NCI-H2196 (cell line): Measurements from ENCODE around the gene TENT4A.
"Not testable (repeated sequence)": the region's sequence is repeated elsewhere in the genome, so short reads cannot be mapped to it uniquely, and the experiment has no call there.

ENCODE experiments used
- DNase-seq: peaks from one replicate; lab custom pipeline; 2025; ENCODE audit not compliant: unreplicated experiment; lab: John Stamatoyannopoulos, UW

The TENT4A gene

DNA sequence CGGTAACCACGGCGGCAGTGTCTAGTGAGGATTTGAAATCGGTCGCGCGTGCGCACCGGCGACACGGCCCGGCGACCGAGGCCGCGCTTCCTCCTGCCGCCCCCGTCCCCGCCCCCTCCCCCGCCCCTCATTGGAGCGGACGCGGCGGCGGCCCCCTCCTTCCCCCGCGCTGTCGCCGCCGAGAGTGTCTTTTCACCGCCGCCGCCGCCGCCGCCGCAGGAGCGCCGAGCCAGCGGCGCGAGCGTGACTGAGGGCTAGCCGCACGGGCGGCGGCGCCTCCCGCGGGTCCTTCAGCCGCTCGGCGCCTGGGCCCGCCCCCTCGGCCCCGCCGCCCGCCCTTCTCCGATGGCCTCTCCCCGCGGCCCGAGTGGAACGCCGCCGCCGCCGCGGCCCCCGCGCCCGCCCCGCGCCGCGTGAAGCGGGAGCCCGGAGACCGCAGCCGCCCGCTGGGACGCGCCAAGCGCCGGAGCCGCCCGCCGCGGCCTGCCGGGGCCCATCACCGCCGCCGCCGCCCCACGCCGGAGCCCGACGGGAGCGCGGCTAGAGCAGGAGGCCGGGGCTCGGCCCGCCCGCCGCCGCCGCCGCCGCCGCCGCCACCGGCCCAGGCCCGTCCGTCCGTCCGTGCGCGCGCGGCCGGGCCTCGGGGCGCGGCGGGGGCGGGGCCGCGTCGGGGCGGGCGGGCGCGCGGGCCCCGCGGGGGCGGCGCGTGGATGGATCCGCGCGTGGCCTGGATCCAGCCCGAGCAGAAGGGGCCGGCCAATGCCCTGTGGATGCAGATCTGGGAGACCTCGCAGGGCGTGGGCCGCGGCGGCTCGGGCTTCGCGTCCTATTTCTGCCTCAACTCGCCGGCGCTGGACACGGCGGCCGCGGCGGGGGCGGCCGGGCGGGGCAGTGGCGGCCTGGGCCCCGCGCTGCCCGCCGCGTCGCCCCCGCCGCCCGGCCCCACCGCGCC is at the start of gene TENT4A:
TENT4A (plus strand) TSS at position 159 of the 952 bp plus-strand sequence; CDS start at position 711, 552 bp downstream.
- no peak for DNase-seq

DNA sequence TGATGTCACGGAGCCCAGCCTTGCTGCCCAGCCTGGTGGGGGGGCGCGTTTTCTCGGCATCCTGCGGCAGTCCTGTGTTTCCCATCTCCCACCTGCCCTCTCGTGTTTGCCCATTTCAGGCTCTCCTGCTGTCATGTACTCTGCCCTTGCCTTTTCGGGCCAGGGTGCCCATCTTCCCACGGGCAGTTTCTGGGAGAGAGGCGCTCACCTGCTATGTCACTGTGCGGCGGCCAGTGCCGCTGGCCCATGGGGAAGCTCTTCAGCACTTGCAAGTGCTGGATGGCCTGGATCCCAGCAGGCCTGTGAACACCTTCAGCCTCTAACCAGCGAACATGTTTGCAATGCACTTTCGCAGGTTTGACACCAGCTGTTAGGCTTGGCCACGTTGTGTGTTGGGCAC is 46.5 kb upstream of the TENT4A start:
- no peak for DNase-seq

DNA sequence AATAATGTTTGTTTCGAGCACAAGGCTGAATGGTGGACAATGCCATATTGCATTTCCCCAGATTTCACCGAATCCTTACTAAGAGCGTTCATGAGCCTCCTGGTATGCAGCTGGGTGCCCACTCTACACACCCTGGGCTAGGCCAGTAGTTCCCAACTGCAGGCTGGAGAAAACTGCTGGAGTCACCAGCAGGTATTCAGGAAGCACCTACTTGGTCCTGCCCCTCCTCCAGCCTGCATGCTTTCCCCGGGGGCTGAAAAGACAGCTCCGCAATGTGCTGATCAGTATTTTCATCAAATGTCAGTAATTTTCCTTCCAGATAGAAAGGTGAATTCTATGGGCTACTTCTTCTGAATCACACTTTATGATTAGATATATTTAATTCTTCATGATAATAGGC is 45.6 kb upstream of the TENT4A start:
- no peak for DNase-seq

DNA sequence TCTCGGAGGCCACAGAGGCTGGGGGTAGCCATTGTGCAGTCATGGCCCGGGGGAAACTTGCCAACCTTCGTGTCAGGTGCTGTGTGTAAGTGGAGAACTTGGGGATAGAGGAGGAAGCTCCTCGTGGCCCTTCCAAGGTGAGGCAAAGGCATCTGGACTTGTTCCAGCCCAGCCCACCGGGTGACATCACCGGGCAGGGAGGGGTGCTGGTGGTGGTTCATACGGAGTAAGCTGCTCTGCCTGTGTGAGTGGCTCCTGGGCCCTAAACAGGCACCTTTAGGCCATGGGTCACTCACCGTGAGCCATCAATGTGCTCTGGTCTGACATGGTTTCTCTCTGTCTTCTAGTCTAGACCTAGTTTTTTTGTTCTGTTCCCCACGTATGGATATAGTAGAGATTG is 44.5 kb upstream of the TENT4A start:
- not testable (repeated sequence) for DNase-seq

DNA sequence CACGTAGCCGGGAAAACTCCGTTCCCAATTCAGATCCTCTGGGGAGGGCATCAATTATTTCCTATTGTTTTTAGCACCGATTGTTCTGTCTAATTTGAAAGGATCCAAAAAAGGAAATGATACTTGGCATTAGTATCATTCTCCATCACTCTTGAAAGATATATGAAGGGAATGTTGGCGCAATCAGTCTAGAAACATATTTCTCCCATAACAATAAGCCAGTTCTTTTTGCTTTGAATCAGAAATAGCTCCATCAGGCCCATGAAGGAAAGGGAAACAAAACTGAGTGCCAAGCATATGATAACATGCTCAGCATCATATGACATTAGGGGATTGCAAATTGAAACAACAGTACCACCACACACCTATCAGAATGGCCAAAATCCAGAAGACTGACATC is 40.2 kb upstream of the TENT4A start:
- no peak for DNase-seq

DNA sequence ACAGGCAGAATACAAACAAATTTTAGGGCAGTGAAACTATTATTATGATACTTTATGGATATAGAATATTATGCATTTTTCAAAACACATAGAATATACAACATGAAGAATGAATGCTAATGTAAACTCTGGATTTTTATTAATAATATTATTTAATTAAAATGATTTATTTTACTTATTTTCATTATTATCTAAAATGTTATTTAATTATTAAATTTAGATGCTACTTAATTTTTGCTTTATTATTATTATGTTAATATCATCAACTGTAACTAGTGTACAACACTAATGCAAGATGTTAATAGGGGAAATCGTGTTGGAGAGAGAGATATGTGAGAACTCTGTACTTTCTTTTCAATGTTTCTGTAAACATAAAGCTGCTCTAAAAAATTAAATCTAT is 39.3 kb upstream of the TENT4A start:
- no peak for DNase-seq

DNA sequence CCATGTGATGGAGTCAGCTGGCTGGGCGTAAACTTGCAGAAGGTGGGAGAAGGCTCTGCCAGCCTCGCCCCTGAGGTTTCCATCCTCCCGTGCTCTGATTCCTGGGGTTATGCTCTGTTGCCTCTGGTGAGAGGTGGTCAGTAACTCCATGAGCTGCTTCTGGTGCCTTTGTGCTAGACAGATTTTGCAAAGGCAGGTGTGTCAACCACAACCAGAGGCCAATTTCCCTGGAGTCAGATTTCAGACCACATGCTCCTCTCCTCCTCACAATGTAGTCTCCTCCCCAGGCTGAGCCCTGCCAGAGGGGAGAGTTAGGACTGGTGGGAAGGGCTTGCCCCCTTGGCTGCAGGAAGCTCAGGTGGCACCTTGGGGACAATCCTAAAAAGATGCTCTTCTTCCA is 38.8 kb upstream of the TENT4A start:
- DNase-seq: peak; percentile 39

DNA sequence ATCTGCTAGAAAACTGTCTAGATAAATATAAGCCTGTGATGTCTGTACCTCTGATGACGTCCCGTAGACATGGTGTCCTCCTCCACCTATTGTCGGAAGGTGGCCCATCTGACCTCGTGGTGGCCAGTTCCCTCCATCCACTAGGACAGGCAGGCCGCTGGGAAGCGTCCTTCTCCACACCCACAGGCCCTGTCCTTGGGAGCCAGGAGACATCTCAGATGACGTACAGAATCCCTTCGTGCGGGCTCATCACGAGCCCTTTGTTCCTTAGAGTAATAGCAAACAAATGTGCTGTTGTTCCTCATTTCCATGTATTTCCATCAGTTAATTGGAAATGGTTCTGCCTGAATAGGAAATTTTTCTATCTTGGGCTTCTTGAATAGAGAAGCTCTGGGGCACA is 38.3 kb upstream of the TENT4A start:
- DNase-seq: no peak

DNA sequence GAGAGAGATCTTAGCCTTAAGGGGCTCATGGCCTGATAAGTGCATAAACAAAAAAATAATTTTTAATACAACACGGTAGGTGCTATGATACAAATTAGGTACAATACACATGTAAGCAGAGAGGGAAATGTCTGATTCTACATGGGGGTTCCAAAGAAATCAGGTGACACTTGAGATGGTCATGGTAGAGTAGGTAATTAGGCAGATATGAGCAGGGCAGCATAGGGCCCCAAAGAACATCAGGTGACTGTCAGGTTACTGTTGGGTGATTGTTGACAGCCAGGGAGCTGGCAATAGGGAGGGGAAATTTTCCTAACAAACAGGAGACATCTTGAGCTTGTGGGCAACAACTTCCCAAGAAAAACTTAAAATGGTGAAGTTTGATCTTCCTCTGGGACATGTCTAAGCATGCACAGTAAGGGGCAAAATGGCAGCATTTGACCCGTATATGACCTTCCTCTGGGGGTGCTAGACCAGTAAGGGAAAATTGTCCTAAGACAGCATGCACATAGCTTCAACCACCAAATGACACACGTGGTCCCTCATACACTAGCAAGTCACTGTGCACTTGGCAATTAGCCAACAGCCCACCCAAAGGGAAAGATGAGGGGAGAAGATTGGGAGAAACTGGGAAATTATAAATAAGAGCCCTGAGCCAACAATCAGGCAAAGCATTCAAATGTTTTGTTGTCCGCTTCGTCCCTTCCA is 37.3 kb upstream of the TENT4A start:
- no peak for DNase-seq

DNA sequence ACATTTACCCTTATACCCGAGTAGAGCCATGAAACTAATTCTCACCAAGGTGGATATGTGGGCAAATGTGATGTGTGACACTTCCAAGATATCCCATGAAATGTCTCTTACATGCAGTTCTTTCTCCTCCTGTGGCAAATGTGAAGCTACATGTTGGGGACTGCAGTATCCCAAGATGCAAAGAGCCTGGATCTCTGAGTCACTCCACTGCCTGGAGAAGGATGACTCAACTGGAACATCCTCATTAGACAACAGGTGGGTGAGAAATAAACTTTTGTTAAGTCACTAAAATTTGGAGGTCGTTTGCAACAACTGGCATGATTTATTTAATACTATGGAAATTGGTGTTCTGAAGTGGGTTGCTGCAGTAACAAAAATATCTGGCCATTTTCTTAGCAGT is 36.5 kb upstream of the TENT4A start:
- DNase-seq: no peak

DNA sequence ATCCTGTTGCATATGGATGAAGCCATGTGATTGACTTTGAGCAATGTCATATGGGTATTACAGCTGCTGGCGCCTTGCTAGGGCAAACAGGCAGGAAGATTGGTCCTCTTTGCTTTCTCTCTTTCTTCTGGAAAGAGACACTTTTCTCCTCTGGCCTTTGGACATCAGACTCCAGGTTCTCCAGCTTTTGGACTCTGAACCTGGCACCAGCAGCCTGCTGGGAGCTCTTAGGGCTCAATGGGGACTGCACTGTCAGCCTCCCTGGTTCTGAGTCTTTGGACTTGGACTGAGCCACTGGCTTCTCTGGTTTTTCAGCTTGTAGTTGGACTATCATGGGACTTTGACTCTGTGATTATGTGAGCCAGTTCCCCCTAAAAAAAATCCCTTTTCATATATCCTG is 34.8 kb upstream of the TENT4A start:
- DNase-seq: no peak

DNA sequence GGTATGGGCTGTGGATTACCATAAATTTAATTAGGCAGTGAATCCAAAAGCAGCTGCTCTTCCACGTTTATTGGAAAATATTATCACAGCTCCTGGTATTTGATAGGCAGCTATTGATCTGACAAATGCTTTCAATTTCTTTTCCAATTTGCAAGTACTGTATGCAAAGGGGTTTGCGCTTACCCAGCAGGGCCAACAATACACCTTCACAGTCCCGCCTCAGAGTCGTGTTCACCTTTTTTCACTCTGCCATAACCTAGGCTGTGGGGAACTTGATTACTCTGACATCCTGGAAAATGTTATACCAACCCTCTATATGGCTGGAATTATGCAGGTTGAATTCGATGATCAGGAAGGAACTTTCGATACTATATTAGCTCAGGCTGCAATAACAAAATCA is 32.3 kb upstream of the TENT4A start:
- DNase-seq: no peak

DNA sequence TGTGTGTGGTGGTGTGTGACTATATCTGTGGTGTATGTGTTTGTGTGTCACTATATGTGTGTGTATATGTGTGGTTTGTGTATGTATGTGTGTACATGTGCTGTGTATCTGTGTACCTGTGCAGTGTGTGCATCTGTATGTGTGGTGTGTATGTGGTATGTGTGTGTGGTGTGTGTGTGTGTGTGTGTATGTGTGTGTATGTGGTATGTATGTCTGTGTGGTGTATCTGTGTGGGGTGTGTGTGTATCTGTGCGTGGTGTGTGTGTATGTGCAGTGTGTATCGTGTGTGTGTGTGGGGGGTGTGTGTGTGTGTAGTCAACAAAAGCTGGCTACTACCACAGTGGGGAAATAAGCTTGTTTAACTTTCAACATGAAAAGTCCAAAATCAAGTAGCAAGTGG is 31.6 kb upstream of the TENT4A start:
- DNase-seq: no peak

DNA sequence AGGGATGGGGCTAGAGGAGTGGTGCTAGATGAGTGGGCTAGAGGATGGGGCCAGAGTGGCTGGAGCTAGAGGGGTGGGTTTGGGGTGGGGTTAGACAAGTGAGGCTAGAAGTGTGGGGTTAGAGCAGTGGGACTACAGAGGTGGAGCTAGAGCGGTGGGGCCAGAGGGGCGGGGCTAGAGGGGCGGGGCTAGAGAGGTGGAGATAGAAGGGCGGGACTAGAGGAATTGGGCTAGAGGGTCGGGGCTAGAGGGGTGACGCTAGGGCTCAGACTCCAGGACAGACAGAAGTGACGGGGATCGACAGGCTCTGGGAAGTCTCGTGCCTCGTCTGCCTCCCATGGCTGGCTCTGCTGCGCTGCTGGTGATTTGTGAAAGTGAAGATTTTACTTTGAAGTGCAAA is 31.0 kb upstream of the TENT4A start:
- DNase-seq: no peak

DNA sequence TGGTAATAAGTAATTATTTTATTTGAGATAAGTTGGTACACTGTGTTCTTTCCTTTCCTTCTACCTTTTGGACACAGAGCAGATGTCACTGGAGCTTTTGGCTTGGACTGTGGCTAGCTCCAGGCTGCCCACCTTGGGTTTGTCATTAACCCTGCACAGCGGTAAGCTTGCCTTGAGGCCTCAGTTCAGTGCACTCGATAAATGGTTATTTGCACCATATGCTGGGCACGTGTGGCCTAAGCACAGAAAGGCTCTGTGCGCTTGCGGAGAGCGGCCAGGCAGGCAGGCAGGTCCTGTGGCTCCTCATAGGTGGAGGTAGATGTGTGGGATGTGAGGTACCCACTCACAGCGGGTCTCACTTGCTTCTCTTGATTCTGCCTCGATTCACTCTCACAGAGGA is 30.0 kb upstream of the TENT4A start:
- DNase-seq: no peak

DNA sequence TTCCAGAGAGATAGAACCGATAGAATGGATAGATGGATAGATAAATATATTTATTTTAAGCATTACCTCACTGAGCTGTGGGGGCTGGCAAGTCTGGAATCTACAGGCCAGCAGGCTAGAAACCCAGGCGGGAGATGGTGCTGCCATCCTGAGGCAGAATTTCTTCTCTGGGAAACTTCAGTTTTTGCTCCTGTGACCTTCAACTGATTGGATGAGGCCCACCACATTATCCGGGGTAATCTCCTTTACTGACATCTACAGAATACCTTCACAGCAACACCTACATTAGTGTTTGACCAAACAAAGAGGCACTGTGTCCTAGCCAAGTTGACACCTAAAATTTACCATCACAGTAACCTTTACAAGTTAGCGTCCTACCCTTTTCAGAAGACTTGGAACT is 29.2 kb upstream of the TENT4A start:
- DNase-seq: no peak

DNA sequence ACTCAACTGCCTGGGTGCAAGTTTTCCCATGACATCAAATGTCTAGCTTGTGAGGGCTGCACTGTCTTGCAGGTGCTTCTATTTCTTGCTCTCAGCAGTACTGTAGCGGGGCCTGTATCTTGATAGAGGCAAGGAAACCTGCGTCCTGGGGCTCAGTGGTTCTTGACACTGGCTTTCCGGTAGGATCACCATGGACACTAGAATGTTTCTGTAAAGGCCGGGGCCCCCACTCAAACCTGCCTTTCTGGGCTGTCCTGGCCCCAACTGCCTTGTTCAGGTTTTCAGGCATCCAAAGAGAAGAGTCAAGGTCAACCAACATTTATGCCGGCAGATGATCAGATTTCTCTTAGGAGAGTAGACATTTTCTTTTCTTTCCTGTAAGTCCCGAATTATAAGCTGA is 26.7 kb upstream of the TENT4A start:
- no peak for DNase-seq

DNA sequence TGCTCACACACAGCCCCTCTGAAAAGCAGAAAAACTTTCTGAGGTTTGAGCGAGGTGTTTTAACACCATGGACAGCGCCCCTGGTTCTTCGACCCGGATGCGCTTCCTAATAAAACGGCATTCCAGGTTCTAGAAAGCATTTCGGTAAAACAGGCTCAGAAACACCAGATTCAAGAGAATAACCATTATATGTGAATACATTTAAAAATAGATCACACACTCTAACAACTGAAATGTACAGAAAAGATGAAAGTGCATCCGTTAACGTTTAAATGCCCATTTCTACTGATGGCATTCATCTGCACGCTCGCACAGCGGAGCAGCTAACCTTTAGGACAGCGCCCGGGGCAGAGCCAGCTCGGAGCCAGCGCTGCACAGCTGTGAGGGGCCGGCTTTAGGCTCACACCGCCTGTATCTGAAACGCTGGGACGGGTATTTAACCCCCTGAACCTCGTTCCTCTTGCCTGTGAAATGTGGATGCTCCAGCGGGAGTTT is 26.3 kb upstream of the TENT4A start:
- no peak for DNase-seq

DNA sequence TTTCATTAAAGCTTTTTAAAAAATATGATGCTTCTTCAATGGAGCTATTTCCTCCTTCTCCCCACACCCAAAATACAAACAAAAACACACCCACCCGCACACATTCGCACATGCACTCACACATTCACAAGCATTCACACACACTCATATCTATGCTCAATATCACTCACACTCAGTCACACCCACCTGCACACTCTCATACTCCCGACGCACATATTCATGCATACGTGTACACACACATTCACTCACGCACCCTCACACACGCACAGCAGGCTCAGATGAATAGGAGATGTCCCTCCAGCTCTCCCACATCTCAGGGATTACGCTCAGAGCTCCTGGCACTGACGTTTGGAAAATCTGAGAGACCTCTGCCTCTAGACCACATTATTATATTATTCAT is 25.7 kb upstream of the TENT4A start:
- DNase-seq: no peak

DNA sequence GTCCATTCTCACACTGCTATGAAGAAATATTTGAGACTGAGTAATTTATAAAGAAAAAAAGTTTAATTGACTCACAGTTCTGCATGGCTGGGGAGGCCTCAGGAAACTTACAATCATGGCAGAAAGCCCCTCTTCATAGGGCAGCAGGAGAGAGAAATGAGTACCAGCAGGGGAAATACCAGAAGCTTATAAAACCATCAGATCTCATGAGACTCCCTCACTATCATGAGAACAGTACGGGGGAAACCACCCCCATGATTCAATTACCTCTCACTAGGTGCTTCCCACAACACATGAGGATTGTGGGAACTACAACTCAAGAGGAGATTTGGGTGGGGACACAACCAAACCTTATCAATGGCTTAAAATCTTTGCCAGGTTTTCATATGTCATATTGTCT is 20.3 kb upstream of the TENT4A start:
- DNase-seq: no peak

DNA sequence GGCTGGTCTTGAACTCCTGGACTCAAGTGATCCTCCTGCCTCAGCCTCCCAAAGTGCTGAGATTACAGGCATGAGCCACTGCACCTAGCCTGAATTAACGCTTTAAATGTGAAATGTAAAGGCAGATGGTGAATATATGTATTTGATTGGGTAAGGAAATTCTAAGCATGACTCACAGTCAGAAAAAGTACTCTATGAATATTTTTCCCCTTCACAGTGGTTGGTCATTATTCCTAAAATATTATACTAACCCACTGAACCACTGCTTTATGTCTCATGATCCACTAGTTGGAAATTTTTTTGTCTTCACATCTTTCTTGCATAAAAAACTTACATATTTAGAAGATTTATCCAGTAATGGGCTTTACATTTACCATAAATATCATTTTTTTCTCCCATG is 14.5 kb upstream of the TENT4A start:
- no peak for DNase-seq

DNA sequence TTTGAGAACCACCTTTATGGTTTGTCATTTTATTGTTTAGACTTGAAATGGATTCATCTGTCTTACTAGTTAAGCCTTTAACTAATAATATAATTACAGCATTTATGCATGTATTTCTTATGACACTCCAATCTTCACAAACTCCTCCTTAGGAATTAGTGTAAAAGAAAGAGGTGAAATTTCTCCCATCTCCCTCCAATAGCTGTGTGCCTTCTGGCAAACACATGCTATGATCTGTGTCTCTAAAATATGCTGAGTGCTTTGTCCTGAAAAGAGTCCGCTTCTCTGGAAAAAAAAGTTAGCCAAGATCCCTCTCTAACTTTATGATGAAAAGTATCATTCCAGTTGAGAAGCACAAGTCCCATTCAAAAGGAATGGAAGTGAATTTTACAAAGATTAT is 13.9 kb upstream of the TENT4A start:
- no peak for DNase-seq
